GM21360 (cell line): ENCODE measurements around the gene OAF.
"Not testable (repeated sequence)": the region's sequence is repeated elsewhere in the genome, so short reads cannot be mapped to it uniquely, and the experiment has no call there.

Source experiments
- ATAC-seq: cut with Tn5 transposase; IDR thresholded peaks from one replicate; pipeline ENCODE4 v1.9.1; 2021; ENCODE audit warnings: mild to moderate bottlenecking, moderate library complexity; ENCODE audit not compliant: unreplicated experiment

OAF gene

GRCh38 chr11:120239713-120240640 is 29.1 kb downstream of the OAF start, which contains the start of gene POU2F3:
POU2F3 (plus strand) TSS chr11:120240140; CDS start chr11:120240344, 204 bp downstream.
- ATAC-seq, result no peak

GRCh38 chr11:120240866-120241265 is 30.0 kb downstream of the OAF start:
- ATAC-seq, result no peak

- no peak for ATAC-seq
These were observed 30.4 kb downstream of the OAF start for GRCh38 chr11:120241277-120241676.

- no peak for ATAC-seq
These were observed 32.4 kb downstream of the OAF start for GRCh38 chr11:120243221-120243620.

GRCh38 chr11:120244476-120245365 is 33.9 kb downstream of the OAF start:
- no peak for ATAC-seq

- no peak for ATAC-seq
These were observed 34.6 kb downstream of the OAF start for GRCh38 chr11:120245434-120245833.

- ATAC-seq, result peak; percentile 69
These were observed 37.9 kb downstream of the OAF start for GRCh38 chr11:120248551-120249278.

- no peak for ATAC-seq
These were observed 38.7 kb downstream of the OAF start for GRCh38 chr11:120249279-120250262.

GRCh38 chr11:120253377-120253776 is 42.5 kb downstream of the OAF start:
- not testable (repeated sequence) for ATAC-seq

- no peak for ATAC-seq
These were observed 44.1 kb downstream of the OAF start for GRCh38 chr11:120254788-120255518.

GRCh38 chr11:120255519-120255866 is 44.7 kb downstream of the OAF start:
- no peak for ATAC-seq

GRCh38 chr11:120256178-120256577 is 45.3 kb downstream of the OAF start:
- no peak for ATAC-seq

GRCh38 chr11:120256779-120257178 is 45.9 kb downstream of the OAF start:
- no peak for ATAC-seq

GRCh38 chr11:120257346-120257745 is 46.5 kb downstream of the OAF start:
- ATAC-seq, result no peak

- no peak for ATAC-seq
These were observed 47.8 kb downstream of the OAF start for GRCh38 chr11:120258661-120259060.

- no peak for ATAC-seq
These were observed 48.4 kb downstream of the OAF start for GRCh38 chr11:120259241-120259640.

- no peak for ATAC-seq
These were observed 49.2 kb downstream of the OAF start for GRCh38 chr11:120259988-120260565.

- ATAC-seq, result no peak
These were observed 49.8 kb downstream of the OAF start for GRCh38 chr11:120260616-120261015.

- no peak for ATAC-seq
These were observed 50.5 kb downstream of the OAF start for GRCh38 chr11:120261321-120261720.
